Measurements from ENCODE around the gene NIBAN1. TPM values are rescaled to one million over a fixed set of nuclear protein-coding genes. Genes with fewer than 3 reads are reported as not detected.

The NIBAN1 gene
- total RNA-seq, 6 donors from 2014 or later, result 23.0 to 46.3 (median 39.2) TPM

DNA sequence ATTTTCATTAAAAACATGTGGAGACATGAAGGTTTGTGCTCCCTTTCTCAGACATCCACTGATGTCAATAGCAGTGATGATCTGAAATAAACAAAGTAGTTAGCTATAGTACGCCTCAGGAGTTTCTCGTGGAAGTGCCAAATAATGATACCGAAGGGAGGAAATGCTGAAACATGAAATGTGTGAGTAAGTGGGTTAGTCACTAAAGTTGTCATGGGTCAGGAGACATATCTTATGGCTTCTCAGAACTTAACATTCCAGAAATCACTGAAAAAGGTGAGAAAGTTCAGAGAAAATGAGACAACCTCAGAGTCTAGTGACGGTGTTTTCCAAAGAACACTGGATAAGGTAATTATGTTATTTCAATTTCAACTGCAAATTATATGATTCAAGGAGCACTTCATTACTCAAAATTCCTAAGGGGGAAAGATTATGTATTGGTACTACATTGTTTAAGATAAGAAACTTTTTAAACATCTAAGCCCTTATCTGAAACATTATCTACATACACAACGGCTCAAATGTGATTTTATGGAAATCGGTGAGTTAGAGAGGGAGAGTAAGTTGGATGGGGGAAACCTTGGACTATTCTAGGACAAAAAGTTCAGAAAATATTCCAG is 20.6 kb downstream of the NIBAN1 start:
- H3K27me3 ChIP-seq, result no peaks in the 10 kb centered on the region
- no peaks in the 10 kb centered on the region for H3K9me3 ChIP-seq
- H3K27ac ChIP-seq, result no peak overlapping the region
- DNase-seq, result no peak
- H3K4me1 ChIP-seq, result peaks cover 0 to 6% (median 3%) of the 10 kb centered on the region in 4 donors
- 60 to 62% methylated on average over 6 of the region's 6 CpGs for WGBS, 2 donors
- TF ChIP-seq EP300 (IDR thresholded peaks at IDR 0.05) (no peak), POLR2A (IDR thresholded peaks at IDR 0.05) (no peak), POLR2AphosphoS5 (IDR thresholded peaks at IDR 0.05) (no peak)
- TF ChIP-seq, protein P1, sequence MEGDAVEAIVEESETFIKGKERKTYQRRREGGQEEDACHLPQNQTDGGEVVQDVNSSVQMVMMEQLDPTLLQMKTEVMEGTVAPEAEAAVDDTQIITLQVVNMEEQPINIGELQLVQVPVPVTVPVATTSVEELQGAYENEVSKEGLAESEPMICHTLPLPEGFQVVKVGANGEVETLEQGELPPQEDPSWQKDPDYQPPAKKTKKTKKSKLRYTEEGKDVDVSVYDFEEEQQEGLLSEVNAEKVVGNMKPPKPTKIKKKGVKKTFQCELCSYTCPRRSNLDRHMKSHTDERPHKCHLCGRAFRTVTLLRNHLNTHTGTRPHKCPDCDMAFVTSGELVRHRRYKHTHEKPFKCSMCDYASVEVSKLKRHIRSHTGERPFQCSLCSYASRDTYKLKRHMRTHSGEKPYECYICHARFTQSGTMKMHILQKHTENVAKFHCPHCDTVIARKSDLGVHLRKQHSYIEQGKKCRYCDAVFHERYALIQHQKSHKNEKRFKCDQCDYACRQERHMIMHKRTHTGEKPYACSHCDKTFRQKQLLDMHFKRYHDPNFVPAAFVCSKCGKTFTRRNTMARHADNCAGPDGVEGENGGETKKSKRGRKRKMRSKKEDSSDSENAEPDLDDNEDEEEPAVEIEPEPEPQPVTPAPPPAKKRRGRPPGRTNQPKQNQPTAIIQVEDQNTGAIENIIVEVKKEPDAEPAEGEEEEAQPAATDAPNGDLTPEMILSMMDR (IDR thresholded peaks at IDR 0.05), result no peak
- ATAC-seq (ENCODE audit: low FRiP score in 2 of 2), result peak in 1 of 2 donors; percentile 19
- no peak overlapping the region for H3K4me3 ChIP-seq
- no peaks in the 10 kb centered on the region for H3K36me3 ChIP-seq

- DNase-seq (no peak), ATAC-seq (ENCODE audit: low FRiP score in 2 of 2) (no peak)
- WGBS, 2 donors, result 83 to 88% methylated on average over 4 of the region's 4 CpGs
- no peak overlapping the region for H3K27ac ChIP-seq
- H3K9me3 ChIP-seq, result no peaks in the 10 kb centered on the region
- no peak for TF ChIP-seq EP300 (IDR thresholded peaks at IDR 0.05)
- H3K36me3 ChIP-seq, result no peaks in the 10 kb centered on the region
- H3K27me3 ChIP-seq, result no peaks in the 10 kb centered on the region
- peaks cover 3 to 8% (median 5%) of the 10 kb centered on the region in 4 donors for H3K4me1 ChIP-seq
- H3K4me3 ChIP-seq, result no peak overlapping the region
Observed at GRCh38 chr1:184952428-184952827, 21.9 kb downstream of the NIBAN1 start.

GRCh38 chr1:184951788-184952187 is 22.5 kb downstream of the NIBAN1 start:
- TF ChIP-seq, protein P1 (IDR thresholded peaks at IDR 0.05), result no peak
- TF ChIP-seq EP300 (IDR thresholded peaks at IDR 0.05) (no peak), POLR2A (IDR thresholded peaks at IDR 0.05) (no peak), POLR2AphosphoS5 (IDR thresholded peaks at IDR 0.05) (no peak)
- DNase-seq, result no peak
- Histone ChIP-seq H3K27me3 (no peaks in the 10 kb centered on the region), H3K4me1 (peaks cover 5 to 12% (median 9%) of the 10 kb centered on the region in 4 donors), H3K36me3 (no peaks in the 10 kb centered on the region), H3K27ac (no peak overlapping the region), H3K4me3 (no peak overlapping the region), H3K9me3 (no peaks in the 10 kb centered on the region)
- ATAC-seq (ENCODE audit: low FRiP score in 2 of 2), result no peak
- WGBS, 2 donors, result 98 to 100% methylated on average over 3 of the region's 3 CpGs

DNA sequence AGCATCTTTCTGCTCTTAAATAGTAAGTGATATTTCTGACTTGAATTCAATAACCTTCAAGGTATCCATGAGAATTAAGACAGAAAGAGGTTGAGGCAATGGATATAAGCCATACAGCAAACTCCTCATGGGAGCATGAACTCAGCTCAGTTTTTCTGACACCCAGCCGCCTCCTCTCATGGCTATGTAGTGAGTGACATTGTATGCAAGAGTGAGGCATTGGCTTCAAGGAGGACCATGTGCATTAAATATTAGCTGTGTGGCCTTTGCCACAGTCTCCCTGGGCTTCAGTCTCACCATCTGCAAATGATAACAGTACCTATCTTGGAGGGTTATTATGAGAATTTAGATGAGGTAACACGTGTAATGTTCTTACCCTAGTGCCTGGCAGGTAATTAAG is 23.4 kb downstream of the NIBAN1 start:
- whole genome bisulfite sequencing, 2 donors, result 93 to 95% methylated on average over 2 of the region's 2 CpGs
- no peaks in the 10 kb centered on the region for H3K9me3 ChIP-seq
- no peaks in the 10 kb centered on the region for H3K27me3 ChIP-seq
- TF ChIP-seq POLR2AphosphoS5 (IDR thresholded peaks at IDR 0.05), result no peak
- TF ChIP-seq EP300 (IDR thresholded peaks at IDR 0.05), result no peak
- no peak overlapping the region for H3K4me3 ChIP-seq
- H3K27ac ChIP-seq, result no peak overlapping the region
- no peak for ATAC-seq (ENCODE audit: low FRiP score in 2 of 2)
- DNase-seq, result no peak
- H3K4me1 ChIP-seq, result peaks cover 7 to 17% (median 12%) of the 10 kb centered on the region in 4 donors
- H3K36me3 ChIP-seq, result no peaks in the 10 kb centered on the region

DNA sequence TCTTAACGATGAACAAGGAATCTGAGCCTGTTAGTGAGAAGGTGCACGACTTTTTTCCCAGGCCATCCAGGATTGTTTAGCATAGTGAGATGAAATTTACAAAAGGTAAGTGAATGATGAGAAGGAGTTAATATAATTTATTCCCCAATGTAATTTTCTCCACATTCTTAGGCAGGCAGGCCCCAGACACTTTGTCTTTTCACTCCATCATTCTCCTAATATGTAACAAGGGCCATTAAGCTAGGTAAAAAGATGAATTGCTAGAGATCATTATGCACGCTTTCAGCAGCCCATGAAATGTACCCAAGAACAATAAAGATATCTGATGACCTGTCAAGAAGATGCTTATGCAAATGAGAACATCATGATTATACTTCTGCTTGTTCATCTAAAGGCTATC is 24.1 kb downstream of the NIBAN1 start:
- H3K27ac ChIP-seq, result no peak overlapping the region
- no peak overlapping the region for H3K4me3 ChIP-seq
- no peaks in the 10 kb centered on the region for H3K27me3 ChIP-seq
- H3K9me3 ChIP-seq, result no peaks in the 10 kb centered on the region
- WGBS, 2 donors, result 74 to 91% methylated on average over 3 of the region's 3 CpGs
- no peaks in the 10 kb centered on the region for H3K36me3 ChIP-seq
- H3K4me1 ChIP-seq, result peaks cover 7 to 22% (median 14%) of the 10 kb centered on the region in 4 donors
- TF ChIP-seq EP300 (IDR thresholded peaks at IDR 0.05) (no peak), POLR2AphosphoS5 (IDR thresholded peaks at IDR 0.05) (no peak), POLR2A (IDR thresholded peaks at IDR 0.05) (no peak)
- TF ChIP-seq, protein P1 (IDR thresholded peaks at IDR 0.05), result no peak
- ATAC-seq (ENCODE audit: low FRiP score in 2 of 2) (no peak), DNase-seq (no peak)

Measured in upper lobe of left lung (tissue), 6 donors.